Esophagus squamous epithelium (tissue), 4 donors: ENCODE measurements around the gene YAF2.

Experiments used
- POLR2A ChIP-seq, 4 donors: fragments of 450-650 bp; IDR thresholded peaks; one replicate each; pipeline ENCODE4 v1.6.1; 2017; ENCODE audit warnings: antibody characterized with exemption in 4 of 4, mild to moderate bottlenecking in 4 of 4, moderate library complexity in 3 of 4
- TF ChIP-seq, protein P1 (sequence below), 6 experiments: fragments of 450-650 bp in 4 of 6; fragments of 200-600 bp in 2 of 6; sonication (generic) in 2 of 6; IDR thresholded peaks; one replicate each; pipeline ENCODE4 v1.5.1; 2016 to 2019; ENCODE audit warnings: antibody characterized with exemption in 6 of 6, mild to moderate bottlenecking in 4 of 6, moderate library complexity in 4 of 6

DNA sequence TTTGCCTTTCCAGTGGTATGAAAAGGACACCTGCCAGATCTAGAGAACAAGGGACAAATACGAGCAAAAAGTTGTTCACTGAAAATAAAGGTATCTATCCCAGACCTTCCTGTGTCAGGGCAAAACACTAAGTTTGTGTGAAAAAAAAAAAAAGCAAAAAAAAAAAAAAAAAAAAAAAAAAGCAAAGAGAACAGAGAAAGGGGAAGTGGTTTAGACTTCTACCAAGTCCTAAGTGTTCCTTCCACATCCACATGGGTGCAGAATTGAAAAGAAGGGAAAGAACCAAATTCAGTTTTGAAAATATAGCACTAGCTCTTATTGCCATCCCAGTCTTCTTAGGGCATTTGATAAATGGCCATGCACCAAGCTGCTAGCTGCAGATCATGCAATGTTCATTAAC lies 46.1 kb upstream of the YAF2 start:
- TF ChIP-seq POLR2A (IDR thresholded peaks at IDR 0.05) = no peak
- TF ChIP-seq, protein P1, sequence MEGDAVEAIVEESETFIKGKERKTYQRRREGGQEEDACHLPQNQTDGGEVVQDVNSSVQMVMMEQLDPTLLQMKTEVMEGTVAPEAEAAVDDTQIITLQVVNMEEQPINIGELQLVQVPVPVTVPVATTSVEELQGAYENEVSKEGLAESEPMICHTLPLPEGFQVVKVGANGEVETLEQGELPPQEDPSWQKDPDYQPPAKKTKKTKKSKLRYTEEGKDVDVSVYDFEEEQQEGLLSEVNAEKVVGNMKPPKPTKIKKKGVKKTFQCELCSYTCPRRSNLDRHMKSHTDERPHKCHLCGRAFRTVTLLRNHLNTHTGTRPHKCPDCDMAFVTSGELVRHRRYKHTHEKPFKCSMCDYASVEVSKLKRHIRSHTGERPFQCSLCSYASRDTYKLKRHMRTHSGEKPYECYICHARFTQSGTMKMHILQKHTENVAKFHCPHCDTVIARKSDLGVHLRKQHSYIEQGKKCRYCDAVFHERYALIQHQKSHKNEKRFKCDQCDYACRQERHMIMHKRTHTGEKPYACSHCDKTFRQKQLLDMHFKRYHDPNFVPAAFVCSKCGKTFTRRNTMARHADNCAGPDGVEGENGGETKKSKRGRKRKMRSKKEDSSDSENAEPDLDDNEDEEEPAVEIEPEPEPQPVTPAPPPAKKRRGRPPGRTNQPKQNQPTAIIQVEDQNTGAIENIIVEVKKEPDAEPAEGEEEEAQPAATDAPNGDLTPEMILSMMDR (IDR thresholded peaks at IDR 0.05) = no peak
